NCI-H748 (cell line): ENCODE data around the gene ZNF692.
A peak's percentile ranks its signal among the peaks of the same experiment; 100 is the strongest.

Source experiments
- DNase-seq: peaks from one replicate; lab custom pipeline; 2025; ENCODE audit not compliant: unreplicated experiment; lab: John Stamatoyannopoulos, UW

The ZNF692 gene

DNA sequence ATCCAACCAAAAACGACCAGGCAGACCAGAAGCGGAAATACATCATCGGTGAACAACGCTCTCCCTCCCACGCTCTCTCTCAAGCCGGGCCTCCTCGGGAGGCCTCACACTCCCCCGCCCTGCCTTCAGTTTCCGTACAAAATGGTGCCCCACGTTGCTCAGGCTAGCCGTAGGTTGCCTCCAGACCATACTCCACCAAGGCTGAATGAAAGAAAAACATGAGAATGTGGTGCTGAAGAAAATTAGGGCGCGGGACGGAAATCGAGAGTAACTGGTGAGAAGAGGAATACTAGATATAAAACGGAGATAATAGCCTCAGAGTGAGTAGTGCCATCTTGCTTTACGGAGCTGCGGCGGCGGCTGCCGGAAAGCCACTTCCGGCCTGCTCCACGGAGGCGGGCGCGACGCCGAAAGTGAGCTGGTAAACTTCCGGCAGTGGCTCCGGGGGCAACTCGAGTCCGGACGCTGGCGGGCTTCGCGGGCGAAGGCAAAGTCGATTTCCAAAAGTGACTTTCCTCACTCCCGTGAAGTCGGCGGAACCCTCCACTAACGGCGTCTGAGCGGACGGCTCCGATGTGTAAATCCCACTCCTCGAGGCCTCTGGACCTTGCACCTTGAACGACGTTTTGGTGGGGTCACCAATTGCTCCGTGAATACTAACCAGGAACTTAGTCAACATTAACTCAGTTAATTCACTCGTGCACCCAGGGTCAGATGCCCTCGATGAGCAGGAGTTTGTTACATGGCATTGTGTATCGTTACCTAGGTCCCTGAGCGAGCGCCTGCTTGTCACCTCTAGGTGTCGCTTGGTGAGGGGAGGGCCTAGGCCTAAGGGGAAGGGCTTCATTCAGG, 32.8 kb downstream of the ZNF692 start, which contains the start of gene SH3BP5L:
TSS of gene SH3BP5L (minus strand) at position 7 of the 852 bp plus-strand sequence. CDS start 980 bp downstream, outside the sequence.
- DNase-seq: peak; percentile 91

- no peak for DNase-seq
These were observed 33.3 kb downstream of the ZNF692 start for GRCh38 chr1:248825573-248825908.

- DNase-seq: no peak
These were observed 33.7 kb downstream of the ZNF692 start for GRCh38 chr1:248825136-248825535.

GRCh38 chr1:248824701-248825100, 34.2 kb downstream of the ZNF692 start:
- DNase-seq: no peak

GRCh38 chr1:248824301-248824700, 34.6 kb downstream of the ZNF692 start:
- DNase-seq: no peak

DNA sequence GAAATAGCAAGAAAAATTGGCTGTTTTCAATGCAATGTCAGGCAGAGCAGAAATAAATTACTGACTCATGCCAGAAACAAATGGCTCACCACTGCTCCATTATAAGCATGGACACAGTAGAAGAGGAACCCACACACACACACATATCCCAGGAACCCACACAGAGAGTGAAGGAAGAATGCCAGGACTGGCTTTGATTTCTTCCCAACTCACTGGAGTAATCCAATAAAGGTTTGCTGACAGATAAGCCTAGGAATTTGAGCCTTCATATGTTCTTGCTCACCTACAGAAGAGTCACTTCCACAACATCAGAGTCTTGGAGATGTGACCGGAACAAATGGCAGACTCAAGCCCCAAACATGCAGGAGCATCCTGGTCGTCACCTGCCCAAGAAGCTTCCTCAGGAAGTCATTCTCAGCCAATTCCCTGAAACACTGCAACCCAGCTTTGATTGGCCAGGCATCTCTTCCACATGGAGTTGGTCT, 35.3 kb downstream of the ZNF692 start:
- no peak for DNase-seq

DNA sequence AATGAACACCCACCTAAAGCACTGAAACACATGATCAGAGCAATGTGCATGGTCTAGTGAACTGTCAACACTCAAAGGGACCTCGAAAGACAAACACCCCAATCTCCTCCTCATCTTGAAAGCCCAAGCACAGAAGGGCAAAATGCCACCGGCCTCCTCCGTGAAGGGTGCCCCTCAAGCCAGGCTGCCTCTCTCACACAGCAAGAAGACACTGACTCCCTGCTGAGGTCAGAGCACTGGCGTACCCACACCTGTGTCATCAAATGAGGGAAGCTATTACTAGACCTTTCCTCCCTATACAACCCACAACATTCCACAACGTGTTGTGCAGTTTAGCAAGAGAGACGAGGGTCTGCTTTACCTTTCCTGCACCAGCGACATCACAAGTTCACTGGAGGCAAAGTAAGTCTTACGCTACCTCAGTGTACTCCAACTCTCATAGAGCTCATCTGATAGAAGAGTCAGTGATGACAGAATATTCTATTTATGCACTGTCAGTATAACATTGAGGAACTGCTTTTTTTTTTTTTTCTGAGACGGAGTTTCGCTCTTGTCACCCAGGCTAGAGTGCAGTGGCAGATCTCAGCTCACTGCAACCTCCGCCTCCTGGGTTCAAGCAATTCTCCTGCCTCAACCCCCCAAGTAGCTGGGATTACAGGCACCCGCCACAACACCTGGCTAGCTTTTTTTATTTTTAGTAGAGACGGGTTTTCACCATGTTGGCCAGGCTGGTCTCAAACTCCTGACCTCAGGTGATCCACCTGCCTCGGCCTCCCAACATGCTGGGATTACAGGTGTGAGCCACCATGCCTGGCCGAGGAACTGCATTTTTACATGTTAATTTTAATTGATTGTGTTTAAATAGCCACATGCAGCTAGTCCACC, 36.5 kb downstream of the ZNF692 start:
- no peak for DNase-seq

DNA sequence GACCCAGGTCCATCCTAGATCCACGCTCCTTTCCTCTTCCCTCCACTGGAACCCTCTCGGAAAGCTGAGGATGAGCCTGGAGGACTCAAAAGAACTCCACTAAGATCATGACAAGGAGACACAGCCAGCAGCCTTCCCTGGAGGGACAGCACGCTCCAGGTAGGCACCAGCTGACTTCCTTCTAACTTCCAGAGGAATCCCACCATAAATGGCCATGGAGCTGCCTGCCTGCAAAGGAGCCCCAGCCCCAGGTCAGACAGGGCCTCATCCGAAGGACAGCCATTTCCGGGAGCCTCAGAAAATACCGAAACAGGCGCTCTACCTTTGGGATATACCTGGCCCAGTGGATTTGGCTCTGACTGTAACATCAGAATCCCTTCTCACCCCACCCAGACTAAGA, 37.2 kb downstream of the ZNF692 start:
- no peak for DNase-seq

GRCh38 chr1:248821101-248821500, 37.8 kb downstream of the ZNF692 start:
- no peak for DNase-seq

DNA sequence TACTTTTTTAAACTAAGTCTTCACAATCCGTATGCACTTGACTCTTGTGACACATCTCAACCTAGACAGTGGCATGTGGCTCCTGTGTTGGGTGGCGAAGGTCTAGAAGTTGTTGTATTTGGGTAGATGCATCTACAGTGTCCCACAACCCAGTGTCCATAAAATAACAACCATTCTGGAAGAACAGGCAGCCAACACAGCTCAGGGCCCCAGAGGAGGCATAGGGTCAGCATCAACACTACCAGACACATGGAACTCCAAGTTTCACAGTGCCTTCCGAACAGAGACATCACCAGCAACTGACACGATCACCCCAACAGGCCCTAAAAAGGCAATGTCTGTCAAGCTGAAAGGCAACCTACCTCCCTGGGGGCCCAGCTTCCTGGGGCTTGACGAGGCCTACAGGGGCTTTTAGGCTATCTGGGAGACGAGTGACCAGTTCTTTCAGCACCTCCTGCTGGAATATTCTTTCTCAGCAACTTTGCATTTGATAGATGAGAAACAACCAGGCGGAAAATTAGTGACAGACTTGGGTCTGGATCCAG, 38.8 kb downstream of the ZNF692 start:
- DNase-seq: no peak

DNA sequence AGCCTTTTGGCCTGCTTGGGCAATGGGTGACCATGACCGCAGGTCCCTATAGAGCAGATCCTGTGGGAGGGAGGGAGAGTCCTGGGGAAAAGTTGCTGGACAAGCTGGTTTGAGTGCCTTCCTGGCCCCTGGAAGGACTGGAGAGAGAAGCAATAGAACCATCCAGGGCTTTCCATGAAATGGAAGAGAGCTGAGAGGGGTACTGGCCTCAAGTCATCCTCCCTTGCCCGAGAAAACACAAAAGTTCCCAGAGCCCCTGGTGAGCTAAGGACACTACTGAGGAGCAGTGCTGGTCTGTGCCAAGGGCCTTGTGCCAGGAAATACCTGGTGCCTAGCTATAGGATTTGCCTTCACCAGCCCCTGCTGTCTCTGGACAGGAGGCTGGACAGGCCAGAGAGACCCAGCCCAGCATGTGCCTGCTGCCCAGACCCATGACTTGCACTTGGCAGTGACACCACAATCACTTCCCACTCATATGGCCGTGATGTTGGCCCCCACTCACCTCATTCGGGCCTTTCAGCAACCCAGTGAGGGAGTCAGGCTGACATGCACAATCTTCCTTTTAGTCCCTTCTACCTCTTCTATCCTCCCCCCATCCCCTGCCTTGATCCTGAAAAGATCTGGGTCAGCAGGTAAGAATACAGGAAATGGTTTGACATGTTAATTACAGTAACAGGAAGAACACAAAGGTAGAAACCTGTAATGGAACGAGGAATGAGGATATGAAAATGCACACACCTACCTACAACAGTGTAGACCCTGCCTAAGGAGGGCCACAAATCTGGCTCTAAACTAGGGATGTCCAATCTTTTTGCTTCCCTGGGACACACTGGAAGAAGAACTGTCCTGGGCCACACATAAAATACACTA, 40.1 kb downstream of the ZNF692 start:
- no peak for DNase-seq

DNA sequence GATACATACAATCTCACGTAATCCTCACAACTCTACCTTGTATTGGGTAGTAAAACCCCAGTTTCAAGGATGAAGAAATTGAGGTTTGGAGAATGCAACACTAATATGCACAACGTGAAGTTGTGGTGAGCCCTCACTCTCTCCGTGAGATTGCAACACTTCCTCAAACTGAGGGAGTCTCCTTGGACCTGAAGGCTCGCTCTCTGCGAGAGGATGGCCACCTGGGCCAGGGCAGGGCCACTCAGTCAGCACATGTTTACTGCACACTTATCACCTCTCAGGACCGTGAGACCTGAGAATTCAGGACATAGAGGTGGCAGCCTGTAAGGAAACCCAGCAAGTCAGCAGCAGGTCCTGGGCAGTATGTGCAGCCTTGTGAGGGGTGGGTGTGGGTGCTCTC, 41.8 kb downstream of the ZNF692 start:
- no peak for DNase-seq

- DNase-seq: no peak
These were observed 42.6 kb downstream of the ZNF692 start for GRCh38 chr1:248816042-248816851.

DNA sequence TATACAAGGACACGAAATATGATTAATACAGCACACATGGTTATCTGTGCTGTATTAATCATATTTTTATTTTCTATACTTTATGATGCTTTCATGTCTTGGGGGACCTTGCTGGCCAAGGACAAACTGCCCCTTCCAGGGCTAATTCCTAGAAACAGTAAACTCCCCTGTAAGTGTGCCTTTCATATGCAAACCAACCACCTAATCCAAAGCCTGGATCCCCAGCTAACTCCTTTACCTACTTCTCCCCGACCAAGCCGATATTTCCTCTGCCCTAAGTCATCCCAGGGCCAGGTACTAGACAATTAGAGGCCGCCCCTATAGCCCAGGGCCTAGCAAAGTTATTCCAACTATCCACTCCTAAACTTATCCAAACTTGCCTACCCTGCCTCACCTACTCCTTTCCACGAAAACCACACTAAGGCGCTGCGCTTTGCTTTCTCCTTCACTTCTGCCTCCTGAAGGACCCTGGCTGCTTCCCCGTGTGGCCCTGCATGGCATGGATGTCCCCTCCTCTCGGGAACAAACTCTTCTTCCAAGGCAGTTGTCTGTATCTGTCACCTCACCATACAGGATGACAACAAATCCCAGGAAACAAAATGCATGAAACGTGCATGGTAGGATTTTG, 43.4 kb downstream of the ZNF692 start:
- DNase-seq: no peak

- no peak for DNase-seq
These were observed 44.5 kb downstream of the ZNF692 start for GRCh38 chr1:248814351-248814750.

DNA sequence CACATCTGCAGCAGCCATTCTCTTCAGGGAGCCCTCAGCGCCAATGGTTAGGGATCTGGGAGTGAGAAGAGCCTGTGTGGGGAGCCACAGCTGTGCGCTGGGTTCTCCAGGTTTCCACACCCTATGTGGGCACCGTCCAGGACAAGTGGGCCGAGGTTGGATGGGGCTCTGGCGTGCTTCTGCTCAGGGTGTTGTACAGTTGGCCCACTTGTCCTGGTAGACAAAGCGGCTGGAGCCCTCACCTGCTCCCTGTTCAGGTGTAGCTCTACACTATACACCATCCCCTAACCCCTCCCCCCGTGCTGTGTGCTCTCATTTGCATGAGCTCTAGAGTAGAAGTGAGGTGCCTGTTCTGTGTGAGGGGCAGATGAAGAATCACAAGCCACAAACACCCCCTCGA, 45.3 kb downstream of the ZNF692 start:
- no peak for DNase-seq

DNA sequence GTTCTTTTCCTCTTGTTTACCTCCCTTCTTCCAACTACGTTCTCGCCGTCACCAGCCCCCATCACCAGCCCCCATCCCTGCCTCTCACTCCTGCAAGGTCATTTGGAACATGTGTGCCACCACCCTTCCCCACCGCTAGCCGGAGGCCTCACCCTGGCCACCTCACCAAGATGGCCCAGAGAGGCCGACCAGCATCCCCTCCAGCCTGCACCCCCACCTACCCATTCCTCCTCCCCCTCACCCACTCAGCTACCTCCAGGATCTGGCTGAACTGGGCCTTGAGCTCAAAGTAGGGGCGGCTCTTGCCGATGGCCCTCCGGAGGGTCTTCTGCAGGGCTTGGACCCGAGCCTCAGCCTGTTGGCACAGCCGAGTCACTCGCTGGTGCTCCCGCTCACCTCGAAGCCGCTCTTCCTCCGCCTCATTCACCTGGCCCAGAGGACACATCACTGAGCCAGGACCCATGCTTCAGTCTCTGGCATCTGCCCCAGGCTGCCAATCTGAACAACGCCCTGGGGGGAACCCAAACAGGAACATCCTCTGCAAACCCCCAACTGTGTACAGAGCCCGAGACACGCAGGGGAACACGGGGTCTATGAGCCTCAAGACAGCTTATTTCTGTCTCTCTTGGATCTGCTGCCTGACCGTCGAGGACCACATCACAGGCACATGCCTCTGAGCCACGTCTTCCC, 46.0 kb downstream of the ZNF692 start:
- no peak for DNase-seq

GRCh38 chr1:248811514-248812490, 47.1 kb downstream of the ZNF692 start:
- DNase-seq: no peak
